ENCODE measurements around the gene ZNF444. TPM values are rescaled to one million over a fixed set of nuclear protein-coding genes. Genes with fewer than 3 reads are reported as not detected.

Gene ZNF444
- total and polyA plus RNA-seq, 9 of the 15 experiments (the other 6 are each of a cell fraction or from before 2014, with no cell fraction given) = 0.39 to 40.0 (median 6.9) TPM

- BruUV-seq (replicated peaks) = no TSS peak
- H3K36me3 ChIP-seq (ENCODE audit: control insufficient read depth, insufficient read depth, low read length) = no peaks in the 10 kb centered on the region
- peaks cover 2% of the 10 kb centered on the region for H3K9me1 ChIP-seq (ENCODE audit: control insufficient read depth, insufficient read depth, low read length)
- H3K27me3 ChIP-seq (ENCODE audit: control insufficient read depth in 2 of 2, insufficient read depth in 2 of 2, low read length in 2 of 2) = no peaks in the 10 kb centered on the region
- WGBS (ENCODE audit: insufficient coverage, low coverage, missing lambda C conversion rate) = 15% methylated on average over 14 of the region's 16 CpGs
- peak overlapping the region; percentile 48 for H2AFZ ChIP-seq (ENCODE audit: low read depth, low read length)
- no peaks in the 10 kb centered on the region for H3K9me3 ChIP-seq (replicated peaks; ENCODE audit: control insufficient read depth, insufficient read depth, low read depth, low read length)
- H4K20me1 ChIP-seq (replicated peaks; ENCODE audit: control insufficient read depth, insufficient read depth, low read length) = no peaks in the 10 kb centered on the region
- peak; percentile 78 for ATAC-seq
- peak overlapping the region; percentile 50 for H3K4me2 ChIP-seq (ENCODE audit: insufficient read depth, low read length)
- CTCF ChIA-PET (ENCODE audit: low intra/inter-chr PET ratio) = no interaction called here
- POLR2A ChIA-PET = interaction anchor here (1.0 to 1.7 kb wide), 4 partner anchors 8 to 40 kb away, joined by 3 to 6 read pairs (median 4); no protein-coding TSS in a partner anchor
- peaks cover 21 to 29% of the 10 kb centered on the region in 2 experiments; a peak in 4 of 5 replicates for H3K4me1 ChIP-seq (replicated peaks in 1 of 2; ENCODE audit: control insufficient read depth in 2 of 2, insufficient read depth in 2 of 2, low read length in 2 of 2)
- H3K4me3 ChIP-seq = no peak overlapping the region
- DNase-seq (ENCODE audit: extremely low read depth in 1 of 4, low spot score in 3 of 4) = peak; percentile 73 to 92 (median 82)
- intact Hi-C loops (cut with micrococcal nuclease) = no loop called here
- no peak overlapping the region for H3K9ac ChIP-seq (ENCODE audit: insufficient read depth in 1 of 2, low read depth in 2 of 2, low read length in 2 of 2)
- H3K27ac ChIP-seq (ENCODE audit: extremely low read depth, low read depth, low read length) = 0 out of 3 replicates have a peak overlapping the region, but pooled peaks have one; percentile 39
- FAIRE-seq = peak; percentile 97
- no peaks in the 10 kb centered on the region for H3K79me2 ChIP-seq (ENCODE audit: control insufficient read depth, insufficient read depth, low read length)
- in situ Hi-C loops (cut with MboI) = loop anchor here (25.0 kb wide), 1 partner anchor 964 kb away; the partner anchor contains the start of genes DNAAF3 and TNNI3
- TF ChIP-seq TCF7 (IDR thresholded peaks at IDR 0.05; ENCODE audit: borderline replicate concordance) = no peak
- TF ChIP-seq POLR2AphosphoS5 (IDR thresholded peaks at IDR 0.05; ENCODE audit: control insufficient read depth, insufficient read depth, low read depth, low read length) = peak; percentile 90
- TF ChIP-seq HDAC2 (IDR thresholded peaks at IDR 0.05) = peak; percentile 81
- no peak for TF ChIP-seq PBX2 (CRISPR knock-in tag; IDR thresholded peaks at IDR 0.05; ENCODE audit: low read depth)
- peak; percentile 49; the same call in 1 of the 2 replicates for TF ChIP-seq PBX2 (tag; conservative IDR thresholded peaks at IDR 0.05; ENCODE audit: low read depth)
- no peak for TF ChIP-seq HOXB6 (CRISPR knock-in tag; IDR thresholded peaks at IDR 0.05; ENCODE audit: borderline replicate concordance)
- no peak for TF ChIP-seq ZZZ3 (IDR thresholded peaks at IDR 0.05)
- 0 out of 2 replicates have a peak, but pooled peaks have one; percentile 46 for TF ChIP-seq CCAR2 (IDR thresholded peaks at IDR 0.05; ENCODE audit: low read depth, low read length)
- no peak for TF ChIP-seq HMGXB4 (CRISPR knock-in tag; IDR thresholded peaks at IDR 0.05)
- peak; percentile 71 for TF ChIP-seq NFIC (IDR thresholded peaks at IDR 0.05)
- TF ChIP-seq SMAD3 (CRISPR knock-in tag; conservative IDR thresholded peaks at IDR 0.05) = no peak
- TF ChIP-seq PHTF2 (CRISPR knock-in tag; IDR thresholded peaks at IDR 0.05) = no peak
- TF ChIP-seq ZMIZ1 (IDR thresholded peaks at IDR 0.05; ENCODE audit: low read depth in 2 of 2, low read length in 2 of 2) = peak in 1 of 2 experiments; percentile 31; a peak in 1 of 4 replicates
These were observed 15.1 kb upstream of the ZNF444 start for GRCh38 chr19:56125806-56126590.
